NCI-H345 (cell line): ENCODE measurements around the gene SERTAD2.

Experiments used
- DNase-seq: peaks from one replicate; lab custom pipeline; 2025; lab: John Stamatoyannopoulos, UW

SERTAD2 gene

GRCh38 chr2:64653109-64654062 lies at the start of gene SERTAD2:
Gene SERTAD2, minus strand, starts transcription at chr2:64653913. Its CDS starts 17,042 bp downstream, at chr2:64636871.
- peak; percentile 82 for DNase-seq

GRCh38 chr2:64700133-64700809 lies 46.6 kb upstream of the SERTAD2 start:
- DNase-seq = no peak

GRCh38 chr2:64699712-64700111 lies 46.0 kb upstream of the SERTAD2 start:
- no peak for DNase-seq

GRCh38 chr2:64698668-64699444 lies 45.1 kb upstream of the SERTAD2 start:
- DNase-seq = no peak

- no peak for DNase-seq
Measured at GRCh38 chr2:64698177-64698643, 44.5 kb upstream of the SERTAD2 start.

- no peak for DNase-seq
Measured at GRCh38 chr2:64697297-64698176, 43.8 kb upstream of the SERTAD2 start.

- DNase-seq = no peak
Measured at GRCh38 chr2:64696636-64697035, 42.9 kb upstream of the SERTAD2 start.

- DNase-seq = no peak
Measured at GRCh38 chr2:64695721-64696261, 42.1 kb upstream of the SERTAD2 start.

GRCh38 chr2:64692401-64692800 lies 38.7 kb upstream of the SERTAD2 start:
- DNase-seq = no peak

GRCh38 chr2:64688909-64689308 lies 35.2 kb upstream of the SERTAD2 start:
- DNase-seq = no peak

- no peak for DNase-seq
Measured at GRCh38 chr2:64686283-64686956, 32.7 kb upstream of the SERTAD2 start.

- DNase-seq = no peak
Measured at GRCh38 chr2:64685430-64685829, 31.7 kb upstream of the SERTAD2 start.

GRCh38 chr2:64683771-64684510 lies 30.2 kb upstream of the SERTAD2 start:
- DNase-seq = no peak

GRCh38 chr2:64681479-64681967 lies 27.8 kb upstream of the SERTAD2 start:
- DNase-seq = no peak

GRCh38 chr2:64679673-64680425 lies 26.1 kb upstream of the SERTAD2 start:
- no peak for DNase-seq

GRCh38 chr2:64678771-64679590 lies 25.3 kb upstream of the SERTAD2 start:
- DNase-seq = no peak

GRCh38 chr2:64677530-64677929 lies 23.8 kb upstream of the SERTAD2 start:
- no peak for DNase-seq

GRCh38 chr2:64675860-64676259 lies 22.1 kb upstream of the SERTAD2 start:
- DNase-seq = no peak
